ENCODE data around the gene PDLIM5.

Gene PDLIM5

GRCh38 chr4:94415448-94415847 lies 36.3 kb upstream of the PDLIM5 start:
- H3K4me3 ChIP-seq (ENCODE audit: low read depth, low read length): no peak overlapping the region
- TF ChIP-seq, protein P1, sequence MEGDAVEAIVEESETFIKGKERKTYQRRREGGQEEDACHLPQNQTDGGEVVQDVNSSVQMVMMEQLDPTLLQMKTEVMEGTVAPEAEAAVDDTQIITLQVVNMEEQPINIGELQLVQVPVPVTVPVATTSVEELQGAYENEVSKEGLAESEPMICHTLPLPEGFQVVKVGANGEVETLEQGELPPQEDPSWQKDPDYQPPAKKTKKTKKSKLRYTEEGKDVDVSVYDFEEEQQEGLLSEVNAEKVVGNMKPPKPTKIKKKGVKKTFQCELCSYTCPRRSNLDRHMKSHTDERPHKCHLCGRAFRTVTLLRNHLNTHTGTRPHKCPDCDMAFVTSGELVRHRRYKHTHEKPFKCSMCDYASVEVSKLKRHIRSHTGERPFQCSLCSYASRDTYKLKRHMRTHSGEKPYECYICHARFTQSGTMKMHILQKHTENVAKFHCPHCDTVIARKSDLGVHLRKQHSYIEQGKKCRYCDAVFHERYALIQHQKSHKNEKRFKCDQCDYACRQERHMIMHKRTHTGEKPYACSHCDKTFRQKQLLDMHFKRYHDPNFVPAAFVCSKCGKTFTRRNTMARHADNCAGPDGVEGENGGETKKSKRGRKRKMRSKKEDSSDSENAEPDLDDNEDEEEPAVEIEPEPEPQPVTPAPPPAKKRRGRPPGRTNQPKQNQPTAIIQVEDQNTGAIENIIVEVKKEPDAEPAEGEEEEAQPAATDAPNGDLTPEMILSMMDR (IDR thresholded peaks at IDR 0.05; ENCODE audit: low read depth, low read length): no peak

GRCh38 chr4:94416335-94416734 lies 35.4 kb upstream of the PDLIM5 start:
- no peak overlapping the region for H3K4me3 ChIP-seq (ENCODE audit: low read depth, low read length)
- TF ChIP-seq, protein P1 (IDR thresholded peaks at IDR 0.05; ENCODE audit: low read depth, low read length): no peak

GRCh38 chr4:94416981-94417380 lies 34.8 kb upstream of the PDLIM5 start:
- no peak overlapping the region for H3K4me3 ChIP-seq (ENCODE audit: low read depth, low read length)
- TF ChIP-seq, protein P1 (IDR thresholded peaks at IDR 0.05; ENCODE audit: low read depth, low read length): no peak

DNA sequence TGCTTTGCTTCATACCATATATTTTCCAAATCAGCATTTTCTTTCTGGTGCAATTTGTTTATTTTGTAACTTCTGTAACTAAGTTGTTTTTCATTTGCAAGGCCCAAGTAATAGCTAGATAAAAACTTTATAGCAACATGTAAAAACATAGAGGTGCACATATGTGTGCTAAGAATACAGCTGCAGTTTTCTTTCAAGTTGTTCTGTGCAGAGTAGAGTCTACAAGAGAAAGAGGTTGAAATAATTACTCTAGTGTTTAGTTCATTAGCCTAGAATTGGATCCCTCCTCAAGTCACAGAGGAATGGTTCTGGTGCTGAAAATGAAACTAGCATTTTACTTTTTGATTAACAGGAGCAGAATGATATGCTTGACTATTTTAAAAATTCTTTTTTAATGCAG lies 32.2 kb upstream of the PDLIM5 start:
- TF ChIP-seq, protein P1 (IDR thresholded peaks at IDR 0.05; ENCODE audit: low read depth, low read length): no peak
- H3K4me3 ChIP-seq (ENCODE audit: low read depth, low read length): no peak overlapping the region

GRCh38 chr4:94419956-94420355 lies 31.8 kb upstream of the PDLIM5 start:
- TF ChIP-seq, protein P1 (IDR thresholded peaks at IDR 0.05; ENCODE audit: low read depth, low read length): no peak
- H3K4me3 ChIP-seq (ENCODE audit: low read depth, low read length): no peak overlapping the region

GRCh38 chr4:94420356-94420755 lies 31.4 kb upstream of the PDLIM5 start:
- no peak overlapping the region for H3K4me3 ChIP-seq (ENCODE audit: low read depth, low read length)
- TF ChIP-seq, protein P1 (IDR thresholded peaks at IDR 0.05; ENCODE audit: low read depth, low read length): no peak

- TF ChIP-seq, protein P1 (IDR thresholded peaks at IDR 0.05; ENCODE audit: low read depth, low read length): no peak
- no peak overlapping the region for H3K4me3 ChIP-seq (ENCODE audit: low read depth, low read length)
These were observed 25.0 kb upstream of the PDLIM5 start for GRCh38 chr4:94426783-94427182.

Data from WI38 (cell line).